Skeletal muscle tissue (tissue), 4 donors: Measurements from ENCODE around the gene SERPINH1. TPM values are rescaled to one million over a fixed set of nuclear protein-coding genes. Genes with fewer than 3 reads are reported as not detected.

Experiments
- H3K27ac ChIP-seq: one replicate; pipeline ENCODE4 v1.7.0; 2013; ENCODE audit warnings: mild to moderate bottlenecking, low read depth, low read length, inconsistent platforms
- H3K27me3 ChIP-seq, 3 donors: one replicate each; pipeline ENCODE4 v1.7.0; 2013; ENCODE audit warnings: low read length in 3 of 3; ENCODE audit not compliant: control insufficient read depth in 3 of 3, insufficient read depth in 3 of 3
- H3K36me3 ChIP-seq, 3 donors: one replicate each; pipeline ENCODE4 v1.7.0; 2013; ENCODE audit warnings: low read length in 3 of 3; ENCODE audit not compliant: control insufficient read depth in 3 of 3, insufficient read depth in 3 of 3
- H3K4me1 ChIP-seq, 3 donors: one replicate each; pipeline ENCODE4 v1.7.0; 2013; ENCODE audit warnings: low read length in 3 of 3, mild to moderate bottlenecking in 3 of 3; ENCODE audit not compliant: control insufficient read depth in 3 of 3, insufficient read depth in 3 of 3
- H3K4me3 ChIP-seq, 3 donors: one replicate each; pipeline ENCODE4 v1.7.0; 2013; ENCODE audit warnings: low read length in 3 of 3
- H3K9ac ChIP-seq, 3 donors: one replicate each; pipeline ENCODE4 v1.7.0; 2013; ENCODE audit warnings: low read length in 3 of 3, mild to moderate bottlenecking in 3 of 3, moderate library complexity in 2 of 3, low read depth in 1 of 3
- H3K9me3 ChIP-seq, 3 donors: one replicate each; pipeline ENCODE4 v1.7.0; 2013; ENCODE audit warnings: low read length in 3 of 3; ENCODE audit not compliant: control insufficient read depth in 3 of 3
- total RNA-seq: library from RNA; depleted of rRNA; stranded (reverse); fragments of >200 nt; gene quantifications from one replicate; pipeline ENCODE4 v1.2.3, GENCODE V29; 2014
- donor health status: Osteomylitis.

SERPINH1 gene
- total RNA-seq, 1 donor from 2014 or later: 237 TPM

- Histone ChIP-seq H3K4me1 (no peaks in the 10 kb centered on the region), H3K27ac (no peak overlapping the region), H3K9ac (no peak overlapping the region), H3K36me3 (no peaks in the 10 kb centered on the region), H3K27me3 (no peaks in the 10 kb centered on the region), H3K9me3 (no peaks in the 10 kb centered on the region), H3K4me3 (no peak overlapping the region)
These were observed 31.3 kb downstream of the SERPINH1 start for GRCh38 chr11:75593286-75593915.

GRCh38 chr11:75594211-75594610 lies 32.2 kb downstream of the SERPINH1 start:
- no peaks in the 10 kb centered on the region for H3K27me3 ChIP-seq
- no peak overlapping the region for H3K4me3 ChIP-seq
- H3K9me3 ChIP-seq: no peaks in the 10 kb centered on the region
- no peak overlapping the region for H3K27ac ChIP-seq
- no peaks in the 10 kb centered on the region for H3K36me3 ChIP-seq
- no peaks in the 10 kb centered on the region for H3K4me1 ChIP-seq
- H3K9ac ChIP-seq: no peak overlapping the region

- no peak overlapping the region for H3K27ac ChIP-seq
- H3K36me3 ChIP-seq: no peaks in the 10 kb centered on the region
- H3K9me3 ChIP-seq: no peaks in the 10 kb centered on the region
- no peak overlapping the region for H3K4me3 ChIP-seq
- H3K27me3 ChIP-seq: no peaks in the 10 kb centered on the region
- no peak overlapping the region for H3K9ac ChIP-seq
- no peaks in the 10 kb centered on the region for H3K4me1 ChIP-seq
These were observed 33.4 kb downstream of the SERPINH1 start for GRCh38 chr11:75595429-75595828.

- Histone ChIP-seq H3K4me1 (no peaks in the 10 kb centered on the region), H3K4me3 (no peak overlapping the region), H3K36me3 (no peaks in the 10 kb centered on the region), H3K27ac (no peak overlapping the region), H3K9ac (no peak overlapping the region), H3K9me3 (no peaks in the 10 kb centered on the region), H3K27me3 (no peaks in the 10 kb centered on the region)
These were observed 34.9 kb downstream of the SERPINH1 start for GRCh38 chr11:75596914-75597313.

GRCh38 chr11:75597636-75598035 lies 35.6 kb downstream of the SERPINH1 start:
- Histone ChIP-seq H3K36me3 (no peaks in the 10 kb centered on the region), H3K27me3 (no peaks in the 10 kb centered on the region), H3K4me1 (no peaks in the 10 kb centered on the region), H3K9me3 (no peaks in the 10 kb centered on the region), H3K9ac (no peak overlapping the region), H3K4me3 (no peak overlapping the region), H3K27ac (no peak overlapping the region)

GRCh38 chr11:75598264-75598663 lies 36.2 kb downstream of the SERPINH1 start:
- no peaks in the 10 kb centered on the region for H3K36me3 ChIP-seq
- no peak overlapping the region for H3K9ac ChIP-seq
- H3K4me3 ChIP-seq: no peak overlapping the region
- H3K27me3 ChIP-seq: peaks cover 0 to 2% (median 0%) of the 10 kb centered on the region in 3 donors
- H3K9me3 ChIP-seq: no peaks in the 10 kb centered on the region
- no peak overlapping the region for H3K27ac ChIP-seq
- H3K4me1 ChIP-seq: no peaks in the 10 kb centered on the region

- no peaks in the 10 kb centered on the region for H3K4me1 ChIP-seq
These were observed 36.8 kb downstream of the SERPINH1 start for GRCh38 chr11:75598900-75599299.

GRCh38 chr11:75600356-75600755 lies 38.3 kb downstream of the SERPINH1 start:
- Histone ChIP-seq H3K4me1 (no peaks in the 10 kb centered on the region), H3K36me3 (no peaks in the 10 kb centered on the region), H3K9ac (no peak overlapping the region), H3K9me3 (no peaks in the 10 kb centered on the region), H3K27me3 (peaks cover 0 to 2% (median 0%) of the 10 kb centered on the region in 3 donors), H3K27ac (no peak overlapping the region), H3K4me3 (no peak overlapping the region)

More at GRCh38 chr11:75598900-75599299, 36.8 kb downstream of the SERPINH1 start:
- Histone ChIP-seq H3K9me3 (no peaks in the 10 kb centered on the region), H3K4me3 (no peak overlapping the region), H3K27me3 (peaks cover 0 to 2% (median 0%) of the 10 kb centered on the region in 3 donors), H3K27ac (no peak overlapping the region), H3K9ac (no peak overlapping the region), H3K36me3 (no peaks in the 10 kb centered on the region)

GRCh38 chr11:75601494-75601893 lies 39.4 kb downstream of the SERPINH1 start:
- no peak overlapping the region for H3K4me3 ChIP-seq
- no peak overlapping the region for H3K9ac ChIP-seq
- H3K27me3 ChIP-seq: peaks cover 0 to 2% (median 0%) of the 10 kb centered on the region in 3 donors
- H3K9me3 ChIP-seq: no peaks in the 10 kb centered on the region
- H3K36me3 ChIP-seq: no peaks in the 10 kb centered on the region
- H3K4me1 ChIP-seq: peaks cover 0 to under 1% (median 0%) of the 10 kb centered on the region in 3 donors
- H3K27ac ChIP-seq: no peak overlapping the region

- Histone ChIP-seq H3K4me1 (peaks cover 0 to 2% (median 0%) of the 10 kb centered on the region in 3 donors), H3K36me3 (no peaks in the 10 kb centered on the region), H3K27me3 (peaks cover 0 to 2% (median 0%) of the 10 kb centered on the region in 3 donors), H3K9ac (no peak overlapping the region), H3K9me3 (no peaks in the 10 kb centered on the region), H3K27ac (no peak overlapping the region), H3K4me3 (no peak overlapping the region)
These were observed 40.9 kb downstream of the SERPINH1 start for GRCh38 chr11:75602951-75603350.
